Esophagus squamous epithelium (tissue), 4 donors: ENCODE results near the gene FOXE3.

ENCODE experiments used
- CTCF ChIP-seq, 6 experiments: fragments of 450-650 bp in 4 of 6; fragments of 200-600 bp in 2 of 6; sonication (generic) in 2 of 6; IDR thresholded peaks; one replicate each; pipeline ENCODE4 v1.5.1; 2016 to 2019; ENCODE audit warnings: antibody characterized with exemption in 6 of 6, mild to moderate bottlenecking in 4 of 6, moderate library complexity in 4 of 6
- POLR2A ChIP-seq, 4 donors: fragments of 450-650 bp; IDR thresholded peaks; one replicate each; pipeline ENCODE4 v1.6.1; 2017; ENCODE audit warnings: antibody characterized with exemption in 4 of 4, mild to moderate bottlenecking in 4 of 4, moderate library complexity in 3 of 4

GRCh38 chr1:47465605-47466004 is 49.5 kb downstream of the FOXE3 start:
- TF ChIP-seq CTCF (IDR thresholded peaks at IDR 0.05) = no peak
- no peak for TF ChIP-seq POLR2A (IDR thresholded peaks at IDR 0.05)
